NCI-H146 treated with DMSO at 0.1 percent for 48 hours (cell line): ENCODE results near the gene FKBP1C.

Experiments used
- DNase-seq: peaks from one replicate; lab custom pipeline; 2025; ENCODE audit not compliant: unreplicated experiment; lab: John Stamatoyannopoulos, UW

FKBP1C gene

GRCh38 chr6:63261820-63262219 lies 50.6 kb downstream of the FKBP1C start:
- DNase-seq, result no peak
